KOPT-K1 (cell line): ENCODE results near the gene OR4F15.
"Not testable (repeated sequence)": the region's sequence is repeated elsewhere in the genome, so short reads cannot be mapped to it uniquely, and the experiment has no call there.

ENCODE experiments used
- H3K27ac ChIP-seq: fragments of 200-600 bp; sonication (generic); 2 replicates; pipeline ENCODE4 v1.5.1; 2016; ENCODE audit warnings: antibody characterized with exemption, mild to moderate bottlenecking, low read depth, low read length; ENCODE audit not compliant: poor library complexity, severe bottlenecking
- H3K36me3 ChIP-seq: fragments of 200-600 bp; sonication (generic); 2 replicates; pipeline ENCODE4 v1.5.1; 2017; ENCODE audit warnings: antibody characterized with exemption, mild to moderate bottlenecking, low read length, moderate library complexity; ENCODE audit not compliant: insufficient read depth
- H3K9me3 ChIP-seq: fragments of 200-600 bp; sonication (generic); 2 replicates; pipeline ENCODE4 v1.5.1; 2017; ENCODE audit warnings: antibody characterized with exemption, low read length, mild to moderate bottlenecking; ENCODE audit not compliant: insufficient read depth, poor library complexity, severe bottlenecking

Gene OR4F15

GRCh38 chr15:101790748-101791147 lies 21.3 kb upstream of the OR4F15 start:
- H3K27ac ChIP-seq, H3K9me3 ChIP-seq, H3K36me3 ChIP-seq: not testable (repeated sequence)

GRCh38 chr15:101793981-101794380 lies 18.0 kb upstream of the OR4F15 start:
- H3K9me3 ChIP-seq, H3K36me3 ChIP-seq, H3K27ac ChIP-seq: not testable (repeated sequence)

GRCh38 chr15:101795455-101795854 lies 16.5 kb upstream of the OR4F15 start:
- H3K27ac ChIP-seq, result no peak overlapping the region
- H3K36me3 ChIP-seq, result no peaks in the 10 kb centered on the region
- H3K9me3 ChIP-seq, result no peaks in the 10 kb centered on the region

- Histone ChIP-seq H3K9me3 (no peaks in the 10 kb centered on the region), H3K36me3 (no peaks in the 10 kb centered on the region), H3K27ac (no peak overlapping the region)
Observed at GRCh38 chr15:101799665-101800064, 12.3 kb upstream of the OR4F15 start.

GRCh38 chr15:101801048-101801447 lies 11.0 kb upstream of the OR4F15 start:
- H3K36me3 ChIP-seq, result no peaks in the 10 kb centered on the region
- no peak overlapping the region for H3K27ac ChIP-seq
- no peaks in the 10 kb centered on the region for H3K9me3 ChIP-seq

GRCh38 chr15:101803209-101803608 lies 8.8 kb upstream of the OR4F15 start, which contains the start of gene OR4F6:
Gene OR4F6, plus strand, starts transcription at chr15:101803509. Its CDS starts 2,211 bp downstream, at chr15:101805720.
- no peaks in the 10 kb centered on the region for H3K36me3 ChIP-seq
- H3K9me3 ChIP-seq, result no peaks in the 10 kb centered on the region
- no peak within 1 kb of the TSS for H3K27ac ChIP-seq

- no peaks in the 10 kb centered on the region for H3K36me3 ChIP-seq
Observed at GRCh38 chr15:101803676-101804075, 8.3 kb upstream of the OR4F15 start.

GRCh38 chr15:101804375-101804774 lies 7.6 kb upstream of the OR4F15 start:
- Histone ChIP-seq H3K9me3 (no peaks in the 10 kb centered on the region), H3K27ac (no peak overlapping the region), H3K36me3 (no peaks in the 10 kb centered on the region)

More at GRCh38 chr15:101803676-101804075, 8.3 kb upstream of the OR4F15 start:
- no peak overlapping the region for H3K27ac ChIP-seq
- no peaks in the 10 kb centered on the region for H3K9me3 ChIP-seq

- Histone ChIP-seq H3K9me3 (no peaks in the 10 kb centered on the region), H3K36me3 (no peaks in the 10 kb centered on the region), H3K27ac (no peak overlapping the region)
Observed at GRCh38 chr15:101804941-101805340, 7.1 kb upstream of the OR4F15 start.

- H3K9me3 ChIP-seq, result no peaks in the 10 kb centered on the region
- H3K36me3 ChIP-seq, result no peaks in the 10 kb centered on the region
- no peak overlapping the region for H3K27ac ChIP-seq
Observed at GRCh38 chr15:101805605-101806345, 6.2 kb upstream of the OR4F15 start.

- Histone ChIP-seq H3K27ac (no peak overlapping the region), H3K36me3 (no peaks in the 10 kb centered on the region), H3K9me3 (no peaks in the 10 kb centered on the region)
Observed at GRCh38 chr15:101807345-101807945, 4.6 kb upstream of the OR4F15 start.

GRCh38 chr15:101808201-101808600 lies 3.8 kb upstream of the OR4F15 start:
- Histone ChIP-seq H3K27ac (no peak overlapping the region), H3K36me3 (no peaks in the 10 kb centered on the region), H3K9me3 (no peaks in the 10 kb centered on the region)

- Histone ChIP-seq H3K27ac (no peak overlapping the region), H3K36me3 (no peaks in the 10 kb centered on the region), H3K9me3 (no peaks in the 10 kb centered on the region)
Observed at GRCh38 chr15:101810456-101810855, 1.5 kb upstream of the OR4F15 start.

- Histone ChIP-seq H3K9me3 (no peaks in the 10 kb centered on the region), H3K27ac (no peak overlapping the region), H3K36me3 (no peaks in the 10 kb centered on the region)
Observed at GRCh38 chr15:101810876-101811275, 1.1 kb upstream of the OR4F15 start.

- Histone ChIP-seq H3K36me3 (no peaks in the 10 kb centered on the region), H3K9me3 (no peaks in the 10 kb centered on the region), H3K27ac (no peak overlapping the region)
Observed at GRCh38 chr15:101813803-101814534, 2.0 kb downstream of the OR4F15 start.
